Nucleus accumbens (tissue), 56 donors: ENCODE data around the gene JAKMIP2.
A peak's percentile ranks its signal among the peaks of the same experiment; 100 is the strongest.
"Not testable (repeated sequence)": the region's sequence is repeated elsewhere in the genome, so short reads cannot be mapped to it uniquely, and the experiment has no call there.

Experiments
- DNase-seq, 56 donors: peaks; one replicate each; lab custom pipeline; 2025; lab: John Stamatoyannopoulos, UW

Gene JAKMIP2

DNA sequence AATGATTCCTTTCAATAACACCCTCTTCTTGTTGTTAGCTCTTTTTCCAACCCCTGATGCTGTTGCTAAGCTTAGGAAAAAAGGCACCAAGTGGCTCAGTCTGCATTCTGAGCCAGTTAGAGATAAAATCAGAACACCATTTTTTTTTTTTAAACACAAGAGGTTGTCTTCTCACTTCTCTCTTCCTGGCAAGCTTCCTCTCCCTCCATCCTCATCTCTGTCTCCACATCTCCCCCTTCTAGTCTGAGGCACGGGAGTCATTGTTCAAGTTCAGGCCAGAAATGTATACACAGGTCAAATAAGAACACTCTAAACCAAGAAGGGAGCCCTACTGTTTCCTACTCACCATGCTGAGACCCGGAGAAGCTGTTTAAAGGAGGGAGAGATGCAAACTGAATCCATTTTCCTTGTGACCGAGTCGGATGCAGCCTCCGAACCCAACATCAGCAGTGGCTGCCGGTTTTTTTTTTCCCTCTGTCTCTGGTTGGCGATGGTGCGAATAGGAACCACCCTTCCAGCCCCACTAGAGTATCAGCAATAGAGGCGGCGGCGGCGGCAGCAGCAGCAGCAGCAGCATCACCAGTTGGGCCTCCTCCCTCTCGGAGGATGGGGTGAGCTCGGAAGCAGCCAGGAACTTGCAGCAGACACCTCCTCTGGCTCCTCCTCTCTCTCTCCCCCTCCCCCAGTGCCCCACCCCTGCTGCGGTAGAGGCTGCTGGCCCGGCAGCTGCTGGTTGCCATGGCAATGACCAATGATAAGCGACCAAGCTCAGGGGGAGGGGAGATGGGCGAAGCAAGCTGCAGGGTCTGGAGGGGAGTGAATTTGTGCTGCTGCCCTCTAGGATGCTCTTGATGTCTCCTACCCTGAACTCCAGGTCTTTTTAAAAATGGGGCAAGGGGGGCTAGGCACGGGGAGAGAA, at the start of gene JAKMIP2:
Gene JAKMIP2, minus strand, starts transcription at position 619 of the 919 bp plus-strand sequence. CDS start 110,922 bp downstream, outside the sequence.
- peak; percentile 62 to 99 (median 97) for DNase-seq

- no peak for DNase-seq
Measured at GRCh38 chr5:147831465-147831864, 48.9 kb upstream of the JAKMIP2 start, which contains the start of gene SPINK1. SPINK1 (minus strand) TSS chr5:147831671; CDS start chr5:147831577, 94 bp downstream.

- no peak for DNase-seq
Measured at GRCh38 chr5:147830035-147830434, 47.5 kb upstream of the JAKMIP2 start.

DNA sequence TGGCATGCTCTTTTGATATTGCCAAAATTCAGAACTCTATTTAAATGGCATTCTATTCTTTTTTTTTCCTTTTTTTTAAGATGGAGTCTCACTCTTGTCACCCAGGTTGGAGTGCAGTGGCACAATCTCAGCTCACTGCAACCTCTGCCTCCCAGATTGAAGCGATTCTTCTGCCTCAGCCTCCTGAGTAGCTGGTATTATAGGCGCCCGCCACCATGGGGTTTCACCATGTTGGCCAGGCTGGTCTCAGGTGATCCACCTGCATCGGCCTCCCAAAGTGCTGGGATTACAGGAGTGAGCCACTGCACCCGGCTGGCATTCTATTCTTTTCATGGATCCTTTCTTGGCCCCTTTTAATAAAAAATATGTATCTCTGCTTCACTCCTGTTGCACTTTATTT, 44.5 kb upstream of the JAKMIP2 start:
- DNase-seq = not testable (repeated sequence)

DNA sequence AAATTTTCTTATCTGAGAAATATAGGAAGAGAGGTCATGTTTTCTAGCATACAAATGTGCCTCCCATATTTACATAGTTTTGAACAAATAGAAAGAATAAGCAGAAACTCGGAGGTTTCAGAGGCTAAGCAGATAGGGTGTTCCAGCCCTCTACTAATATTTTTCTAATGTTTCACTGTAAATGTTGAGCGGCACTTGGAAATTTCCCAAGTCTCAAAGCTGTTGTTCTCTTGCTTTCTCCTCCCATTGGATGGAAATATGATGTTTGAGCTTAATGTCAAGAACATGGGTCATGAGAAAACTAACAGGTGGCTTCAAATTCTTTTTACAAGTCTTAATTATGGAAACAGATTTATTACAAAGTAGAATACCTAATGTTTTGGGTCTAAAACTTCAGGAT, 43.8 kb upstream of the JAKMIP2 start:
- no peak for DNase-seq

DNA sequence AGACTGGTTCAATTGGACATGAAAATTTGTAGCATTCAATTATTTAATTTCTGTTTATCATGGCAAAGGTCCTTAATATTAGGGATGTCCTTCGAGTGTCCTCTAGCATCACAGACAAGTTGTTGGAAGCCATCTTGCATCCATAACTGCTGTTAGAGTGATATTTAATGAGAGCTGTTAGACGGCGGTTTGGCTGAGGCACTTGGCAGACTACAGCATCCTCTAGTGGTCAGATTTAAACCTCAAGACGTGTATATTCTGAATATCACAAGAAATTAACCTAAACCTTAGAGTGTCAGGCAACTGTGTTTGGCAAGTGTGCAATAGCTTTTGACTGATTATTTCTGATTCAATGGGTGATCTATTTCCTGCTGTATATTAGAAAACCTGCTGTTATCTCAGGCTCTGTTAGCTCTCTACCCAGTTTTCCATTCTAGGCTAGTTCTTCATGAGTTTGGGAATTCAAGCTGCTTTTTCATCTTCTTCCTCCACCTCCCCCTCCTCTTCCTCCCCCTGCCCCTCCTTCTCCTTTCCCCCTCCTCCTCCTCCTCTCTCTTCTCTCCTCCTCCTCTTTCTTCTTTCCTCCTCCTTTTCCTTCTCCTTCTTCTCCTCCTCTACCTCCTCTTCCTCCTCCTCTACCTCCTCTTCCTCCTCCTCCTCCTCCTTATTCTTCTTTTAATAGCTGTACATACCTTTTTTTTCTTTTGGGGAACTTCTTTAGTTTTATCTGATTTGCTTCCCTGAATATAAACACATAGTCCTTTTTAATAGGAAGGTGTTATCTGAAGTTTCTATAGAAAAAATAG, 40.4 kb upstream of the JAKMIP2 start:
- peak in 39 of 56 donors; percentile 1 to 75 (median 26) for DNase-seq

- DNase-seq = not testable (repeated sequence)
Measured at GRCh38 chr5:147822222-147822621, 39.7 kb upstream of the JAKMIP2 start.

GRCh38 chr5:147821766-147822165, 39.2 kb upstream of the JAKMIP2 start:
- DNase-seq = no peak

GRCh38 chr5:147819261-147819770, 36.8 kb upstream of the JAKMIP2 start:
- no peak for DNase-seq

GRCh38 chr5:147818290-147818689, 35.8 kb upstream of the JAKMIP2 start:
- no peak for DNase-seq

DNA sequence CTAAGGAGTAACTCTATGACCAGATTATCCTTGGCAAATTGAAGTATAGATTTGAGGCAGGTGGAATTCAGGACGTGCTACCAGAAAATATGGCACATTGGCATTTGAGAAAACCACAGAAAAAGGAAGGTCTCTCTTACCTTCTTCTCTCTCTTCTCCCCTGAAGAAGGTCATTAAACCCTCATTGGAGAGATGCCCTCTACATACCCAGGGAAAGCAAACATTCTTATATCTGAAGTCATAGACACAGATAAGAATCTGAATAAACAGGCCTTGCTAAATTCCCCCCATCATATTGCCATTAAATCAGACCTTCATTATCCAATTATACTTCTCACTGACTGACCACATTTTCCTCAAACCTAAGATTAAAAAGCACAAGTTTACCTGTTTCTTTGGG, 31.2 kb upstream of the JAKMIP2 start:
- DNase-seq = no peak

GRCh38 chr5:147809830-147810666, 27.5 kb upstream of the JAKMIP2 start:
- no peak for DNase-seq

GRCh38 chr5:147805030-147805454, 22.5 kb upstream of the JAKMIP2 start:
- no peak for DNase-seq

DNA sequence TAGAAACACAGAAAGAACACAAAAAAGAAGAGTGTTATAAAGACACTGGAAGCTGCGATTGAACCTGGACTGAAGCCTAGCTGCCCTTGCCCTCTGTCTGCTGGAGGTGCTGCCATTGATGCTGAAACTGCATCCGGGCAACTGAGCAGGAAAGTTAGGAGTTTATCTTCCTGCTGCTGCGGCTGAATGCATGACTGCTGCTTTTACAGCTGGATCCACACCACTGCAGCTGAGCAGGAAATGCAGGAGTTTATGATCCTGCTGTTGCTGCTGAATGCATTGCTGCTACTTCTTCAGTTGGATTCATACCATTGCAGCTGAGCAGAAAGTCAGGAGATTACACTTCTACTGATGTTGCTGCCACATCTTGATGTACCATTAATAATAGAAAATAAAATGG, 21.8 kb upstream of the JAKMIP2 start:
- DNase-seq = no peak

- DNase-seq = no peak
Measured at GRCh38 chr5:147803926-147804325, 21.4 kb upstream of the JAKMIP2 start.

- DNase-seq = not testable (repeated sequence)
Measured at GRCh38 chr5:147803161-147803560, 20.6 kb upstream of the JAKMIP2 start.

GRCh38 chr5:147801461-147801860, 18.9 kb upstream of the JAKMIP2 start:
- no peak for DNase-seq

DNA sequence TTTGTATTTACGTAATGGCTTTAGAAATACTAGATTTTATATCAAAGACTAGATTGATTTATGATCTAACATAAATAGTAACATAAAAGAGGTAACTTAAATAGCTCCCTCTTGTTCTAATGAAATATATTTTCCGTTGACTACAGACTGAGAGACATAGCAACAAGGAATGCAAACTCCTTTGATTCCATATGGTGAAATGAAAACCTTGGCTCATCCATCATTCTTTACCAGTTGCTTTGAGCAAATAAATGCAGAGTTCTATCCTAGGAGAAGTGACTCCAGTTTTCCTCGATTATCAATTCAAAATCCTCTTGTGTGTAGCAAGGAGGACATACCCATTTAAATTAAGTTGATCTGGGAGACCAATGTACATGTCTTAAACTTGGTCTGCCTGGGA, 18.0 kb upstream of the JAKMIP2 start:
- DNase-seq = no peak

DNA sequence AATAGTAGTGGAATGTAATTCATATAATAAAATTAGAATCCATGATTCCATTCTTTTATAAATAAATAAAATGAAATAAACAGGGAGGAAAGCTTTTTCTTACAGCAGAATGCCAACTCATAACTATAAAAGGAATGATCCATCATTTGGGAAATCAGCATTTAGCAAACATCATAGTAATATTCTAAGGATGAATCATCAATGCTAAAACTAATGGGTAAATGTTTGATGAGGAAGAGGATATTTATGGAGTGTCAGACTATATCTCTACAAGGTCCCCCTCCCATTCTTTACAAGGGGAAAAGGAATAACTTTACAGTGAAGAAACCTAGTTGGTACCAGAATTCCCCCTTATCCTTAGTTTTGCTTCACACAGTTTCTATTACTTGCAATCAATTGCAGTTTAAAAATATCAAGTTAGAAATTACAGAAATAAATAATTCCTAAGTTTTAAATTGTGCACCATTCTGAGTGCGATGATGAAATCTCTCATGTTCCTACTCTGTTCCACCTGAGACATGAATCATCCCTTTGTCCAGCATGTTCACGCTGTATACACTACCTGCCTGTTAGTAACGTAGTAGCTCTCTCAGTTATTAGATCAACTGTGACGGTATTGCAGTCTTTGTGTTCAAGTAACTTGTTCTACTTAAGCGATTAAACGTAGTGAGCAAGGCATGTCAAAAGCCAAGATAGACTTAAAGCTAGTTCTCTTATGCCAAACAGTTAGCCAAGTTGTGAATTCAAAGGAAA, 14.2 kb upstream of the JAKMIP2 start:
- no peak for DNase-seq
